NOMO-1 treated with dmso at 0.1 percent for 144 hours (cell line): Measurements from ENCODE around the gene GM2A.
A peak's percentile ranks its signal among the peaks of the same experiment; 100 is the strongest.

Source experiments
- DNase-seq: peaks from one replicate; lab custom pipeline; 2025; ENCODE audit not compliant: unreplicated experiment; lab: John Stamatoyannopoulos, UW

GM2A gene

DNA sequence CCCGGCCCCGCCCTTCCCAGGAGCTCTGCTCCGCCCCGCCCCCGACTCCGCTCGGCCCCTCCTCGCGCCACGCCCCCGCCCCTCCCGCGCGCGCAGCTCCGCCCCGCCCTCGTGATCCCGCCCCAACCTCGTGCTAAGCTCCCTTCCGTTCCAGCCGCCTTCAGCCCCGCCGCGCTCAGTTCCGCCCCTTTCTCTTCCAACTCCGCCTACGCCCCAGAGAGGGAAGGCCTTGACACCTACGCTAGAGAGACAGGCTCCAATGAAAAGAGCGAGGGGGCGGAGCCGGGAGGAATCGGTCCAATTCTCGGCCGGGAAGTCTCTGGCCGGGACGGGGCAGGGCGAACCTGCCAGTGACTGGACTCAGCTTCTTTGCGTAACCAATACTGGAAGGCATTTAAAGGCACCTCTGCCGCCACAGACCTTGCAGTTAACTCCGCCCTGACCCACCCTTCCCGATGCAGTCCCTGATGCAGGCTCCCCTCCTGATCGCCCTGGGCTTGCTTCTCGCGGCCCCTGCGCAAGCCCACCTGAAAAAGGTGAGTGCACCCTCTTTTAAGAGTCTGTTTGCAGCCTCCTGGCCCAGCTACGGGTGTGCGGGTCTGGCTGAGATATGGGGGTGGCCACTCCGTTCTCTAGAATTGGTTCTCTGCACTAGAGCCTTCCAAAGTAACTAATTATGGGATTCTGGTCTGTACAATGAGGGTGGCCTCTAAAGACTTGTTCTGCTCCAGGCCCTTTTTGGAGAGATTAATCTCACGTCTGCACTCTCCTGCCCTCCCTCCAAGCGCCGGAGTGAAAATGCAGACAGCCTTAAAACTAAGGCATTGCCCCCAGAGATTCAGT is at the start of gene GM2A:
Gene GM2A, plus strand, starts transcription at position 424 of the 843 bp plus-strand sequence. Its CDS starts 32 bp downstream, at position 456.
- peak; percentile 100 for DNase-seq

DNA sequence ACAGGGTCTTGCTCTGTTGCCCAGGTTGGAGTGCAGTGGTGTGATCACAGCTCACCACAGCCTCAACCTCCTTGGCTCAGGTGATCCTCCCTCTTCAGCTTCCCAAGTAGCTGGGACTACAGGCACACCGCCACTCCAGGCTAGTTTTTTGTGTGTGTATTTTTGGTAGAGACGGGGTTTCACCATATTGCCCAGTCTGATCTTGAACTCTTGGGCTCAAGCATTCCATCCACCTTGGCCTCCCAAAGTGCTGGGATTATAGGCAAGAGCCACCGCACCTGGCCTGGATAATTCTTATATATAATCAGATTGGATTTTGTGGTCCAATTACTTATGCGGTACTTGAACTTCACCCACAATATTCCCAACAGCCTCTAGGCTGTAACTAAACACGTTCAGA is 48.9 kb upstream of the GM2A start:
- no peak for DNase-seq

DNA sequence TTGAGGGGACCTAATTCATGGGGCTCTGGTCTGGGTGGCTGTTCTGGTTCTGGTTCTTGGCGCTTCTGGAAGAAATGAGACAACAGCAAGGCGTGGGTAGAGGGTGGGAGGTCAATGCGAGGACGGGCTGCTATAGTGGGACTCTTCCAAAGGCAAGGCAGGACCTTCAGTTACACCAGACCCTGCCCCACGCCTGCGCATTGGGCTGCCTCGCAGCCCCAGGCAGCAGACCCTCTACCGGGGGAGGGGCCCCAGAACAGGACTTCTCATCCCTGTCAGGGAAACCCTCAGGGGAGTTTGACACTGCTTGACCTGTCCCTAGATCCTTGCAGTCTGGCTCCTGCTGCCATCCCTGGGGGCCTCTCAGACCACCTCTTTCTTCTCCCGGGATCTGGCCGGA is 47.6 kb upstream of the GM2A start:
- no peak for DNase-seq

DNA sequence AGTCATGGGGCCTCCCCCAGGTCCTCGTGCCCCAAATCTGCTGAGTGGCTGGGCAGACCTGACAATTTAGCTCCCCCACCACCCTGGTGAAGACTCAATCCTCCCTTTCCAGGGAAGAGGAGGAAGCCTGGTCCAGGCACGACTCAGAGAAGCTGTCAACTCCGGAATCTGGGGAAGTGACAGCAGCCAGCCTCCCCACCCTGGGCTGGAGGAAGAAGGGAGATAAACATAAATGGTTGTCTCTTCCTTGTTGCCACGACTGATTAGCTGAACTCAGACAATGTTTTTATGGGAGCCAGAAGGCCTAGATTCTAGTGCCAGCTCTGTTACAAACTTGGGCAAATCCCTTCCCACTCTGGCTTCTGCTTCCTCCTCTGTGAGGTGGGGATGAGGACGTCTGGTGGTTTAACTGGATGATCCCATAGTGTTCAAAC is 44.5 kb upstream of the GM2A start:
- DNase-seq = no peak

DNA sequence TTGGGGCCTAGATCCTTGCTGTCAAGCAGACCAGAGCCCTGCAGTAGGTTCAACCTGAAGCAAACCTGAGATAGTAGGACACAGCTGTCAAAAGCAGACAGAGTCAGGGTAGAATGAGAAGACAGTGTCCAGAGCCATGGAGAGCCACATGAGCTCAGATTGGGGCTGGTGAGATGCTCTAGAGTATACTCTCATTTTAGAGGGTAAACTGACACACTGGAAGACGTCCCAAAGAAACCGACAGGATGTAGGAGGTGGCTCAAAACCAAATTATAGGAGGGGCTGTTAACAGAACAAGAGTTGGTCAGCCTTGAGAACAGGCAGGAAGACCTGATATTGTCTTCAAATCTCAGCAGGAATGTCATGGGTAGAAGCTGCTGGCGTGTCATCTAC is 40.6 kb upstream of the GM2A start:
- no peak for DNase-seq

DNA sequence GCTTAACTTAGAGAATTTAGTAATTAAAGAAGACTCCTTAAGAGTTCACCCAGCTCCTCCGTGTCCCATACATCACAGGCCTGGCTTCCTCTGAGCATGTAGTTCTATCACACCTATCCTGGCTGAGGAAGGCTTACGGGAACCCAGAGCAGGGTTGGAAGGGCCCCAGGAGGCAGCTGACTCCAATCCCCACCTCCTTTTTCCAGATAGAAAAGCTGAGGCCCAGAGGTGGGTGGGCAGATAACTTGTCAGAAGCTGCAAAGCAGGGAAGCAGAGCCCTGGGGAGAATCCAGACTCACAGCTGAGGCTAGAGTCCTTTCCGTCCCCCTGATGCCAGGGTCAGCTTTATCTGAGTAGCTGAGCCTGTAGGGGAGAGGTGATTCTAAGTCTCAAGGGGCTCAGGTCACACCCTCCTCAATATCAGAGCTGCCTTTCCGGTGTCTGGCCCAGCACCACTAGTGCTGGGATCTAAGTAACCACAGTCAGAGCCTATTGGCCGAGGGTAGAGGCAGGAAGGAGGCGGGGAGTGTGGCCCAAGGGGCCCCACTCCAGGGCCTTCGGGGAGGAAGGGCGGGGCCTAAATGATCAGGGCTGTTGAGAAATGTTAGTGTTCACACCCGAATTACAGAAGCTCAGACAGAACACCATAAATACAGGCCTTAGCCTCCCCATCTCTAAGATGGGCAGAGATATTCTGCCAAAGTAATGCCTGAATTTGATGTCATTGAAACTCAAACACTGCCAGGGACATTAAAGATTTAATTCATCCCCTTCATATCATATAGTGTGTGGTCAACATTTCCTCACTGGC is 39.0 kb upstream of the GM2A start:
- peak; percentile 98 for DNase-seq

DNA sequence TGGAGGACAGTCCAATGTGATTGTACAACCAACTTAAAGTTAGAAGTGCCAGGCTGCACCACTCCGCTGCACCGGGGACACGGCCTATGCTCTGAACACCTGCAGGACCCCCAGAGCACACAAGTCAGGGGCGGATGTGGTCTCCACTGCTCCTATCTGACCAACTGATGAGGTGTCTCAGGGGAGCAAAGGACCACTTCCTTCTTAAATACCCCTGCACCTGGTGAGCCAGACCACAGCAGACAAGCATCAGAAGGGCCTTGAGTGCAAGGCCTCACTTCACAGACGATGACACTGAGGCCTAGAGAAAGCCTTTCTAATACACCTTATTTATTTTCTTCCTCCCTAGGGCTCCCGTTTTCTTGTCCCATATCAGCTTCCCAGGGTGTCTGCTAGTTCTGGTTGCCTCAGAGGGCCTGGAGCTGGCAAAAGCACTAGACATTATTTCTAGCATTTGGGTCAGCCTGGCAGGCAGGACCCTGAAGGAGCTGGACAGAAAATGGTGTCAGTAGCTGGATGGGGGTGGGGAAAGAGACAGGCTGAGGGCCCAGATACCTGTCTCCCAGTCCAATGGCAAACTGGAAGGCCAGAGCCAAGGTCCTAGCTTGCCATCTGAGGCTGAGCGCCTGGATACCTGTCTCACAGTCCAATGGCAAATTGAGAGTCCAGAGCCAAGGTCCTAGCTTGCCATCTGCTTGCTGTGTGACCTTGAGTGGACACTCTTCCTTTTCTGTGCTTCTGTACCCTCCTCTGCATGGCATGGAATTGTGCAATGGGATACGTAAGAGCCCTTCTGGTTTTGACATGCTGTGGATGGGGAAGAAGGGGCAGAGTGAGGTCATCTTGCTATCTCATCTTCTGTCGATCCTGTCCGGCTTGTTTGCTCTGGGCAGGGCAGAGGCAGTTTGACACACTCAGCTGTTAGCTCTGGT is 38.1 kb upstream of the GM2A start:
- DNase-seq = peak; percentile 64

DNA sequence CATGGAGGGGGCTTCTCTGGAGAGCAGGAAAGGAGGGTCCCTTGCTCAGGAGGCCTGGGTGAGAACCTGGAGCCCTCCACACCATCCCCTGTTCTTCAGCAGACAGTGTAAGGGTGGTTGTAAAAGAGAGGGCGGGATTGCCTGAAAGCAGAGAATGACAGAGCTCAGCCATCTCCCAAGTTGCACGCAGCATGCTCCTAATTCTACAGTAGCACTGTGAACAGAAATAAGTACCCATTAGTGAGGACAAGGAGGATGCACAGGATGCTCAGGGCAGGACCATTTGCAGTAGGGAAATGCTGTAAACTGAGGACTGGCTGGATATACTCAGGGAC is 37.5 kb upstream of the GM2A start:
- DNase-seq = no peak

DNA sequence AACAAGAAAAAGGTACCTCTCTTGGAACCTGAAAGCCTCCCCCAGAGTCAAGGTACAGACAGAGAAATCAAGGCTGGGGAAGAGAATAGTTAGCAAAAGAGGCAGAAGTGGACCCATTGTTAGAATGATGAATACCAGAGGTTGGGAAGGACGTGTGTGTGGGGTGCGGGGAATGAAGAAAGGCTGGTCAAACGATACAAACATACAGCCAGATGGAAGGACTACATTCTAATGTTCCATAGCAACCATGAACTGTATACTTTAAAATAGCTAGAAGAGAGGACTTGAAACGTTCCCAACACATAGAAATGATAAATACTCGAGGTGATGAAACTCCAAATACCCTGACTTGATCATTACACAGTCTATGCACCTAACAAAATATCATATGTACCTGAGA is 36.2 kb upstream of the GM2A start:
- DNase-seq = no peak

DNA sequence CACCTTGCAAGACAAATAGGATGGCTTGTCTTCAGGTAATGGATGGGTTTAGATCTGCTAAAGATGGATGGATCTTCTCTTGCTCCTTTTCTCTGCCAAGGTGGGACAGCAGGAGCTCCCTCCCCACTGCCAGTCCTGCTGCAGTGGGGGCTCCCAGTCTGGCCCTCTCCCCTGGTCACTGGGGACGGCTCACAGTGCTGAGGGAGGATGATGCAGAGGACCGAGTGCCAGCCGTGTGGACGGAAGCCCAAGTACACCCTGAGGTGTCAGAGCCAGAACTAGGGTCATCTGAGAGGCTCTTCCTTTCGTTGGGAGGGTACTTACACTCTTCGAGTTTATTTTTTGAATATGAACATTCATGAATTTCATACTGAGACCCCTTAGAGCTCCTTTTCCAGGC is 34.8 kb upstream of the GM2A start:
- no peak for DNase-seq

DNA sequence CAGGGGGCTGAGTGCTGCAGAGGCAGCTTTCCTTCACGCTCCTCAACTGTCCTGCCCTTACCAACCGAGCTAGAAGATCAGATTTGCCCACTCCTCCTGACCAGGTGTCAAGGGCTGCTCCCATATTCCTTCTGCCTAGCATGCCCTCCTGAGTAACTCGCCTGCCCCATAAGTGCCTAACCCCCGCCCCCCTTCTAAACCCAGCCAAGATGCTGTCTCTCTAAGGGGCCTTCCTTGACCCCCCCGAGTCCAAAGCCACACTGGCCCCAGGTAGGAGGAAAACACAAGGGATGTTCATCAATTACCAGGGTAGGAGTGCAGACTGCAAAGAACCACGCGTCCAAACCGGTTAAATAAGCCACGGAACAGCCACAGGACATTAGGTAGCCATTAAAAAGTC is 33.8 kb upstream of the GM2A start:
- no peak for DNase-seq

DNA sequence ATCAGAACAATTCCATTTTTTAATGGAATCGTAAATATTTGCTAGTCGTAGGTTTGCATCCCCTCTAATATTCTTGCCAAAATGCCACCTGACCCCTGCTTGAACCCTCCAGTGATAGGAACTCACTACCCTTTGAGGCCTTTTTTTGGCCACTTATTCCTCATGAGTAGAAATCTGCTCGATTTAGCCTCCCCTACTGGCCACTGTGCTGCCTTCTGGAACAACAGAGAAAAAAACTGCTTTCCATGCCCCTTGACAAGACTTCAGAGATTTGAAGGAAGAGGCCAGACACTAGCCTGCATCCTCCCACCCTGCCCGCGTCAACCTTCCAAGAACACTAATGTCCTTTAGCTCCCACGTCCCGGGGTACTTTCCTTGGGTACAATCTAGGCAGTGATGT is 33.2 kb upstream of the GM2A start:
- DNase-seq = no peak

DNA sequence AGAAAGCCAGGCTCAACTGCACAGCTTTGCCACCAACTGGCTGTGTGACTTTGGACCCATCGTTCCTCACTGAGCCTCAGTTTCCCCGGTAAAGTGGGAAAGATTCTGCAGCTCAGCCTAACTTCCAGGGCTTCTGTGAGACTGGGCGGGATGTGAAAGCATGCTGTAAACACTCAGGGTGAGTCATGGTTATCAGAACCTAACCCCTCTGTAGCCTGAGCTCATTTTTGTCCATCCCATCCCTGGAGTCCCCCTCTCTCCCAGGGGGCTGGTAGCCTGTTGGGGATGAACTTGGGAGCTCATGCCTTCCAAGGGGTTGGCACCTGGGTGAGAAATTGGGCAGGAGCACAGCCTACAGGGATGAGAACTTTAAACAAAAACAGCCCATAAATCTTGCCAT is 31.4 kb upstream of the GM2A start:
- no peak for DNase-seq

DNA sequence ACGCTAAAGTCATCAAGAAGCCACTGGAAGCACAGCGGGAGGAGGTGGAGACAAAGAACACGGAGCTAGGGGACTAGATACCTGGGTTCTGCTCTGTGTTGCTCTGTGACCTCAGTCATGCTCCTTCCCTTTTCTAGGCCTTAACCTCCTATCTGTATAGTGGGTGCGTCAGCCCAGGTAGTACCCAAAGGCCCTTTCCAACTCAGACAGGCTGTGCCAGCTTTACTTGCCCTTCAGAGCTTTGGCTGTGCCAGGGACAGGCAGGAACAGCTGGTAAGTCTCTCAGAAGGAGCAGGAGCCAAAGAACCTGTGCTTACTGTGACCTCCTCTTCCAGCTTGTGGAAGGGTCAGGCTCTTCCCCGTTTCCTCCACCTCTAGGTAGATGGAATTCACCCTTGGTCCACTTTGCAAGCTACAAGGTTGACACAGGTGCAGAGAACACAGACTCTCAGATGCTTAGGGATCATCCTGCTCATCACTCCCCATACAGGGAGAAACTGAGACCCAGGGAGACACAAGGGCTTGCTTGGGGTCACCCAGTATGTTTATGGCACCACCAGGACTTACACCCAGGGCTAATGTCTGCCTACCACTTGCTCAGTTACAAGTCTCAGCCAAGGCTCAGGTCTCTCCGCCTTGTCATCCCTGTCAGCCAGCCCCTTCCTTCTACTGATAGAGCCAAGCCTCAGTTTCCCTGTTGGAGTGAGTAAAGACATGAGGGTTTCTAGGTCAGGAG is 30.8 kb upstream of the GM2A start:
- no peak for DNase-seq

DNA sequence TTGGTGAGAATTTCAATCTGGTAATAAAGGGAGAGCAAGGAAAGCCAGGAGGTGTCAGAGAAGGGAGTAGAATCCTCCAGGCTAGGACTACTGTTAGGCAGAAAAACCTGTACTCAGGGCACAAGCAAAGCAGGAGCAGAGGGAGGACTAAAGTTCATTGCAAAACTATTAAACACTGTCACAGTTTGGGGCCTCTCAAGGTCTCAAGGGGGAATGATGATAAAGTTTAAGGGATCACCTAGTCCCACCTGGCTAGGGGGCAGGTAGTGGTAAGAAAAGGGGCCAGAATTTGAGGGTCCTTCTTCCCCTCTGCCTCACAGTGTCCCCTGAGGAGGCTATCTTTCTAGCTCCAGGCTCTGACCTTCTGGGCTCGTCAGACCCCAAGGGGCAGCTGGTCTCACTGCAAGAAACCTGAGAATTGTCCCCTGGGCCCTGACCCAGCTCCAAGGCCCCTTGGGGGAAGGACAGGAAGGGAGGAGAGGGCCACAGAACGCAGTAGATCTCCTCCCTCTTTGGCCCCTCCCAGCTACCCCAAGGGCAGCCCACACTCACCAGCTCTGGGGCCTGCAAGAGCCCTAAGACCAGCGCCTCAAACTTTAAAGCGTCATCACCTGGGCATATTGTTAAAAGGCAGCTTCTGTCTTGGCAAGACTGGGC is 30.1 kb upstream of the GM2A start:
- DNase-seq = peak; percentile 32

DNA sequence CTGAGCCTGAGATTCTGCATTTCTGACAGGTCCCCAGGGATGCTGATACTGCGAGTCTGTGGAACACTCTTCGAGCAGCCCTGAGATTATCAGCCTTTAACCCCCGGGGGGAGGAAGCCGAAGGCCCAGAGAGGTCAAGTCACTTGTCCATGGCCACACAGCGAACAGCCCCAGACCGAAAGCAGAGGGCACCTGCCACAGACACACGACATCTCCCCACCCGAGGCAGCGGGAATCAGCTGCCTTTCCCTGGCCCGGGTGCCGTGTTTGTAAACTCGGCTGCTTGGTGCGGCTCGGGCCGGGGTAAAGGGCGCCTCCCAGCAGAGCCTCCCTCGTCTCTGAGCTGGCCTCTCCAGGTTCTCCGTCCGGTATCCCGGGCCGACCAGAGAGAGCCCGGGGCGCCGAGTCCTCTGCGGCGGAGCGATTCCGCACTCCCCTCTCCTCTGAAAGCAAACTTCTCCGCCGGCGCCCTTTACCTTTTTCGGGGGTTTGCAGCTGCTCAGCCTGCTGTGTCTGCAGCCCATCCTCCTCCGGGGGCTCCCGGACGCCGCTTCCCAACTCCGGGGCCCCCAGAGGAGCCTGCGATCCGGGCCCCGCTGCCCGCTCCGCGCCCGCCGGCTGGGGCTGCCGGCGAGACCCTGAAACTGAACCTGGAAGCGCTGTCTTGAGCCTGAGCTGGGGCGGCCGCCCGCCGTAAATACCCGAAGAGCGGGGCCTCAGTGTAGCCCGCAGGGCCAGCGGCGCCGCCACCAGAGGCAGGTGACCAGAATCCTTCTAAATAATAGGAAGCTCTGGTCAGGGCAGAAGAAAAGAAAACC is 29.3 kb upstream of the GM2A start, which contains the start of gene CCDC69:
Gene CCDC69, minus strand, starts transcription at position 646 of the 818 bp plus-strand sequence. Its CDS starts 122 bp downstream, at position 524.
- DNase-seq = peak; percentile 56

DNA sequence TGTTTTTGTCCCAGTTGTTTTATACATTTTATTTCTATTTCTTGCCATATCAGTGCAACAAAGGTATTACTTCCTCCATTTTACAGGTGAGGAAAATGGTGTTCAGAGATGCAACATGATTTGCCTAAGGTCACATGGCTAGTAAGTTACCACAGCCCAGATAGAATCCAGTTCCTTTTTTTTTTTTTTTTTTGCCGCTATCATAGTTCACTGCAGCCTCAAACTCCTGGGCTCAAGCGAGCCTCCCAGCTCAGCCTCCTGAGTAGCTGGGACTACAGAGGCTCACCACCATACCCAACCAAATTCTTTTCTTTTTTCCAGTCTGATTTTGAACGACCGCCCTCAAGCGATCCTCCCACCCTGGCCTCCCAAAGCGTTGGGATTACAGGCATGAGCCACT is 28.6 kb upstream of the GM2A start:
- DNase-seq = peak; percentile 12

DNA sequence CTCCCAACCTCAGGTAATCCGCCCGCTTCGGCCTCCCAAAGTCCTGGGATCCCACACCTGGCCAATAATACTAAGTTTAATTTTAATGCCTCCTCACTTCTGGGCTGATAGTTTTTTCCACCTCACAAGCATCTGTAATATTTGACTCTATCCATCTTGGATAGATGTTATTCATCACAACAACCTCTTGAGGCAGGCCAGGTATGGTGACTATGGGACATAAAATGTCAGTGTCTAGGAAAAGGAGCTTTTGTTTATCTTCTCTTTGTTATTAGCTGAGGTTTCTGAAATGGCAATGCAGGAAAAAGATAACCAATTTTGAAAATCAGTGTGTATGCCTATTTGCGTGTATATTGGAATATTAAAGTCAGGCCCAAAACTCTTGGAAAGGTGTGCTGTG is 27.9 kb upstream of the GM2A start:
- no peak for DNase-seq

DNA sequence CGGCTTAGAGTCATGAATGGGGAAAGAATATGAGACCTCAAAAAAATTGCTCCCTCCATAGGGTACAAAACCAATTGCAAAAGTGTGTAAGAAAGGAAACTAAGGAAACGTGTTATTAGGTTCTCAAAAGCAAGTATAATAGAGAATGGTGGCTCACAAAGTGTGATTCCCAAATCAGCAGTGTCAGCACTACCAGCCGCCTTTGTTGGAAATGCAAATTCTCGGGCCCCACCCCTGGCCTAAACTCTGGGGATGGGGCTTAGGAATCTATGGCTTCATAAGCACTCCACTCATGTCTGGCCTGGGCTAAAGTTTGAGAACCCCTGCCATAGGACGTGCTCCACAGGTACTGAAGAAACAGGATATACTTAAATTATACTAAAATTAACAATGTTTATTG is 27.5 kb upstream of the GM2A start:
- no peak for DNase-seq
